H1 (cell line): ENCODE measurements around the gene COL26A1. TPM values are rescaled to one million over a fixed set of nuclear protein-coding genes. Genes with fewer than 3 reads are reported as not detected.

Experiments used
- CTCF ChIA-PET: fragments of 300-600 bp; sonication (Branson Sonifier 250); formaldehyde crosslinking; loops from one replicate; lab custom pipeline; 2021; ENCODE audit not compliant: partially characterized antibody; lab: Charles Lee
- POLR2A ChIA-PET: fragments of 300-600 bp; sonication (Branson Sonifier 250); formaldehyde crosslinking; loops from one replicate; lab custom pipeline; 2021; ENCODE audit warnings: inconsistent platforms; ENCODE audit not compliant: partially characterized antibody; lab: Charles Lee
- DNase-seq, 2 experiments: peaks; one replicate each; pipeline versions ENCODE4 v3.0.0 to v3.0.0-alpha.2; 2010 to 2022; ENCODE audit warnings: low spot score in 2 of 2, low read depth in 1 of 2, mixed read lengths in 1 of 2
- FAIRE-seq: peaks from 2 replicates; lab custom pipeline; 2011; peaks lifted over from hg19 to GRCh38; lab: Jason Lieb, UNC
- H2AFZ ChIP-seq: 2 replicates; pipeline ENCODE4 v1.8.1; 2012; ENCODE audit warnings: low read length, inconsistent platforms
- H2AK5ac ChIP-seq: 2 replicates; pipeline ENCODE4 v1.6.1; 2013; ENCODE audit warnings: low read depth, low read length
- H2BK120ac ChIP-seq: replicated peaks from 2 replicates; pipeline ENCODE3; 2013; ENCODE audit warnings: low read depth, low read length, inconsistent platforms
- H2BK12ac ChIP-seq: 2 replicates; pipeline ENCODE4 v1.6.1; 2013; ENCODE audit warnings: low read depth, low read length
- H2BK15ac ChIP-seq: 2 replicates; pipeline ENCODE4 v1.6.1; 2013; ENCODE audit warnings: low read length
- H2BK20ac ChIP-seq: 2 replicates; pipeline ENCODE4 v1.6.1; 2013; ENCODE audit warnings: low read length
- H2BK5ac ChIP-seq: 2 replicates; pipeline ENCODE4 v1.6.1; 2013; ENCODE audit warnings: low read depth, low read length
- H3K14ac ChIP-seq: 2 replicates; pipeline ENCODE4 v1.6.1; 2013; ENCODE audit warnings: inconsistent platforms; ENCODE audit not compliant: insufficient read length
- H3K18ac ChIP-seq: 2 replicates; pipeline ENCODE4 v1.6.1; 2013; ENCODE audit warnings: low read length; ENCODE audit errors: extremely low read depth
- H3K23ac ChIP-seq: 2 replicates; pipeline ENCODE4 v1.6.1; 2013; ENCODE audit warnings: inconsistent platforms; ENCODE audit not compliant: insufficient read length
- H3K23me2 ChIP-seq: 2 replicates; pipeline ENCODE4 v1.6.1; 2013; ENCODE audit warnings: low read depth, low read length
- H3K27ac ChIP-seq: 2 replicates; pipeline ENCODE4 v1.6.1; 2011; ENCODE audit warnings: low read depth, low read length, inconsistent platforms
- H3K27me3 ChIP-seq, 4 experiments: replicated peaks in 1 of 4; 1 replicate in 1 of 4; 2 replicates in 3 of 4; pipeline versions ENCODE4 v1.6.1 to v1.8.1; 2011 to 2013; ENCODE audit warnings: low read length in 3 of 4, mild to moderate bottlenecking in 3 of 4, inconsistent platforms in 2 of 4, mixed read lengths in 2 of 4, moderate library complexity in 1 of 4; ENCODE audit not compliant: control insufficient read depth in 3 of 4, insufficient read depth in 3 of 4; ENCODE audit errors: extremely low read depth in 1 of 4
- H3K36me3 ChIP-seq, 4 experiments: 2 replicates each; pipeline versions ENCODE4 v1.6.1 to v1.8.1; 2011 to 2013; ENCODE audit warnings: mild to moderate bottlenecking in 4 of 4, low read length in 3 of 4, moderate library complexity in 2 of 4, control low read depth in 1 of 4, inconsistent platforms in 1 of 4; ENCODE audit not compliant: insufficient read depth in 4 of 4, control insufficient read depth in 2 of 4
- H3K4ac ChIP-seq: replicated peaks from 2 replicates; pipeline ENCODE3; 2013; ENCODE audit warnings: low read length, low read depth, mixed read lengths, inconsistent platforms; ENCODE audit not compliant: insufficient read length
- H3K4me1 ChIP-seq, 4 experiments: replicated peaks in 1 of 4; 1 replicate in 1 of 4; 2 replicates in 3 of 4; pipeline versions ENCODE4 v1.6.1 to v1.8.1; 2011 to 2013; ENCODE audit warnings: low read length in 3 of 4, inconsistent platforms in 2 of 4, mixed read lengths in 1 of 4; ENCODE audit not compliant: insufficient read depth in 4 of 4, control insufficient read depth in 3 of 4
- H3K4me2 ChIP-seq, 2 experiments: 2 replicates each; pipeline versions ENCODE4 v1.6.1 to v1.8.1; 2011 to 2013; ENCODE audit warnings: low read depth in 2 of 2, low read length in 2 of 2, control low read depth in 1 of 2, inconsistent platforms in 1 of 2, mild to moderate bottlenecking in 1 of 2; ENCODE audit not compliant: insufficient read depth in 1 of 2
- H3K4me3 ChIP-seq, 4 experiments: fragments of 200-600, 300-600 bp in 1 of 4; sonication (generic), shearing (Covaris generic), sonication (Bioruptor Twin) in 1 of 4; 2 replicates each; pipeline versions ENCODE4 v1.5.1 to v1.8.1; 2011 to 2016; ENCODE audit warnings: low read length in 4 of 4, low read depth in 3 of 4, control low read depth in 2 of 4, inconsistent platforms in 2 of 4, mild to moderate bottlenecking in 2 of 4, mixed read lengths in 1 of 4, moderate library complexity in 1 of 4; ENCODE audit not compliant: insufficient read depth in 2 of 4; ENCODE audit errors: extremely low read depth in 1 of 4
- H3K56ac ChIP-seq: replicated peaks from 2 replicates; pipeline ENCODE3; 2013; ENCODE audit warnings: low read depth, mild to moderate bottlenecking, mixed read lengths, low read length, inconsistent platforms; ENCODE audit not compliant: insufficient read length
- H3K79me1 ChIP-seq: 2 replicates; pipeline ENCODE4 v1.6.1; 2013; ENCODE audit warnings: low read depth, low read length, control low read depth
- H3K79me2 ChIP-seq, 2 experiments: 2 replicates each; pipeline versions ENCODE4 v1.6.1 to v1.8.1; 2012 to 2013; ENCODE audit warnings: low read length in 2 of 2, mild to moderate bottlenecking in 2 of 2, inconsistent platforms in 1 of 2; ENCODE audit not compliant: insufficient read depth in 2 of 2, control insufficient read depth in 1 of 2
- H3K9ac ChIP-seq, 4 experiments: replicated peaks in 1 of 4; 1 replicate in 1 of 4; 2 replicates in 3 of 4; pipeline versions ENCODE4 v1.6.1 to v1.8.1; 2011 to 2013; ENCODE audit warnings: low read depth in 3 of 4, low read length in 3 of 4, control low read depth in 2 of 4, mild to moderate bottlenecking in 2 of 4, moderate library complexity in 2 of 4, inconsistent platforms in 1 of 4; ENCODE audit errors: extremely low read depth in 1 of 4
- H3K9me3 ChIP-seq, 2 experiments: 2 replicates each; pipeline versions ENCODE4 v1.6.1 to v1.8.1; 2012 to 2013; ENCODE audit warnings: mild to moderate bottlenecking in 2 of 2, moderate library complexity in 2 of 2, control low read depth in 1 of 2, inconsistent platforms in 1 of 2, low read depth in 1 of 2, low read length in 1 of 2, mixed read lengths in 1 of 2; ENCODE audit not compliant: insufficient read depth in 2 of 2
- H4K20me1 ChIP-seq, 2 experiments: replicated peaks in 1 of 2; 2 replicates each; pipeline versions ENCODE3 to v1.8.1; 2011 to 2013; ENCODE audit warnings: inconsistent platforms in 2 of 2, low read length in 2 of 2, mild to moderate bottlenecking in 1 of 2; ENCODE audit not compliant: insufficient read depth in 2 of 2, control insufficient read depth in 1 of 2
- H4K5ac ChIP-seq: 2 replicates; pipeline ENCODE4 v1.6.1; 2013; ENCODE audit warnings: low read length, low read depth, mixed read lengths, inconsistent platforms; ENCODE audit not compliant: insufficient read length
- H4K8ac ChIP-seq: 2 replicates; pipeline ENCODE4 v1.8.0; 2013; ENCODE audit warnings: mild to moderate bottlenecking, moderate library complexity, low read length, inconsistent platforms; ENCODE audit not compliant: insufficient read depth; ENCODE audit errors: extremely low read depth
- H4K91ac ChIP-seq: replicated peaks from 2 replicates; pipeline ENCODE3; 2013; ENCODE audit warnings: low read length, mixed read lengths, inconsistent platforms; ENCODE audit not compliant: insufficient read length
- ATF2 ChIP-seq: IDR thresholded peaks from 2 replicates; pipeline ENCODE4 v1.6.1; 2012; ENCODE audit warnings: low read length, inconsistent platforms
- BACH1 ChIP-seq: IDR thresholded peaks from 2 replicates; pipeline ENCODE4 v1.6.1; 2012; ENCODE audit warnings: low read length, improper control_type of control experiment
- BCL11A ChIP-seq, 2 experiments: IDR thresholded peaks; one replicate each; pipeline ENCODE4 v1.6.1; 2011; ENCODE audit warnings: low read depth in 2 of 2, low read length in 2 of 2, mild to moderate bottlenecking in 2 of 2
- JUN ChIP-seq: IDR thresholded peaks from 2 replicates; pipeline ENCODE4 v1.6.1; 2011; ENCODE audit warnings: low read depth, mild to moderate bottlenecking, improper control_type of control experiment, low read length
- POLR2A ChIP-seq, 2 experiments: IDR thresholded peaks; 1 replicate in 1 of 2; 2 replicates in 1 of 2; pipeline ENCODE4 v1.6.1; 2011; ENCODE audit warnings: low read depth in 2 of 2, low read length in 2 of 2, mild to moderate bottlenecking in 2 of 2; ENCODE audit errors: control extremely low read depth in 1 of 2
- POU5F1 ChIP-seq: IDR thresholded peaks from 2 replicates; pipeline ENCODE4 v1.6.1; 2011; ENCODE audit warnings: low read depth, mild to moderate bottlenecking, low read length, moderate library complexity
- SP1 ChIP-seq: IDR thresholded peaks from 2 replicates; pipeline ENCODE4 v1.6.1; 2011; ENCODE audit warnings: low read depth, low read length
- SUZ12 ChIP-seq: fragments of 200-600 bp; sonication (generic); IDR thresholded peaks from 2 replicates; pipeline ENCODE4 v1.6.1; 2012; ENCODE audit warnings: mild to moderate bottlenecking, inconsistent platforms, low read length, moderate library complexity, mixed read lengths
- TAF1 ChIP-seq: IDR thresholded peaks from 2 replicates; pipeline ENCODE4 v1.6.1; 2011; ENCODE audit warnings: mild to moderate bottlenecking, low read depth, low read length
- WGBS, 2 experiments: shearing (Covaris generic) in 1 of 2; methylation state at CpG; one replicate each; pipeline versions ENCODE4 v1.1.6 to v1.1.7; 2013 to 2015; ENCODE audit warnings: low lambda C conversion rate in 2 of 2, mixed read lengths in 2 of 2, inconsistent platforms in 1 of 2, low coverage in 1 of 2, missing lambda C conversion rate in 1 of 2; ENCODE audit not compliant: insufficient replicate concordance in 2 of 2, insufficient coverage in 1 of 2, insufficient read length in 1 of 2; ENCODE audit errors: extremely low coverage in 1 of 2, missing lambda C conversion rate in 1 of 2; 5-methylcytosine and 5-hydroxymethylcytosine counted together
- polyA plus RNA-seq, 7 experiments: library from polyadenylated mRNA; depleted of rRNA in 3 of 7; stranded (reverse) in 5 of 7; unstranded in 2 of 7; fragments of >200 nt in 5 of 7; fragments of 200-250 nt in 2 of 7; gene quantifications; 1 replicate in 5 of 7; 2 replicates in 1 of 7; 4 replicates in 1 of 7; pipeline versions ENCODE4 v1.2.1 to v1.2.3, GENCODE V29; 2011 to 2013; ENCODE audit warnings: missing spikeins in 2 of 7, mixed read lengths in 2 of 7
- total RNA-seq: library from RNA; stranded (reverse); fragmentation: NEBNext Ultra II Directional; extraction: Animal tissue kit (Norgen Biotek cat#: 25700); gene quantifications from 2 replicates; pipeline ENCODE4 v1.2.1, GENCODE V29; 2021

COL26A1 gene
- total and polyA plus RNA-seq, 2 of the 8 experiments (the other 6 are each of a cell fraction or from before 2014, with no cell fraction given): 51.1 to 68.8 TPM

- H4K91ac ChIP-seq: no peak overlapping the region
- DNase-seq (no peak), FAIRE-seq (no peak)
- no peaks in the 10 kb centered on the region for H3K79me2 ChIP-seq
- TF ChIP-seq ATF2 (no peak), BACH1 (no peak), BCL11A (IDR thresholded peaks at IDR 0.05; ENCODE audit: low read depth in 2 of 2, low read length in 2 of 2) (no peak), SUZ12 (no peak), SP1 (no peak), POLR2A (IDR thresholded peaks at IDR 0.05; ENCODE audit: control extremely low read depth in 1 of 2, low read depth in 2 of 2, low read length in 2 of 2) (no peak), POU5F1 (no peak), TAF1 (no peak), JUN (no peak)
- no peak overlapping the region for H2AFZ ChIP-seq
- no peak overlapping the region for H2BK15ac ChIP-seq
- no peak overlapping the region for H3K18ac ChIP-seq
- H2BK12ac ChIP-seq: no peak overlapping the region
- 0 out of 2 replicates have a peak, but pooled peaks cover 4% of the 10 kb centered on the region for H3K79me1 ChIP-seq
- H3K27ac ChIP-seq: no peak overlapping the region
- no peak overlapping the region for H3K56ac ChIP-seq
- H2BK5ac ChIP-seq: no peak overlapping the region
- H3K9ac ChIP-seq: no peak overlapping the region
- no peak overlapping the region for H3K4me2 ChIP-seq
- ChIA-PET CTCF (interaction anchor here (0.7 kb wide), 1 partner anchor 118 kb away, joined by 4 read pairs; no protein-coding TSS in a partner anchor), POLR2A (interaction anchor here (1.2 to 1.6 kb wide), 2 partner anchors 10 to 14 kb away, joined by 3 to 5 read pairs; no protein-coding TSS in a partner anchor)
- H3K4ac ChIP-seq: no peak overlapping the region
- no peaks in the 10 kb centered on the region for H3K27me3 ChIP-seq
- H3K36me3 ChIP-seq: no peaks in the 10 kb centered on the region
- H3K9me3 ChIP-seq: no peaks in the 10 kb centered on the region
- no peak overlapping the region for H3K23ac ChIP-seq
- no peak overlapping the region for H4K8ac ChIP-seq
- H4K5ac ChIP-seq: no peak overlapping the region
- no peak overlapping the region for H3K14ac ChIP-seq
- no peaks in the 10 kb centered on the region; the same call in 1 of the 2 replicates for H3K23me2 ChIP-seq
- H2BK20ac ChIP-seq: no peak overlapping the region
- H2AK5ac ChIP-seq: no peak overlapping the region
- no peak overlapping the region for H2BK120ac ChIP-seq
- no peaks in the 10 kb centered on the region for H3K4me1 ChIP-seq
- peaks cover 0 to 7% of the 10 kb centered on the region in 2 experiments for H4K20me1 ChIP-seq
- no peak overlapping the region for H3K4me3 ChIP-seq
- WGBS, 2 experiments: 72% methylated on average over 4 of the region's 4 CpGs; no CpG with 5 or more reads in 1 of the 2 experiments
Measured at GRCh38 chr7:101529560-101529959, 166.9 kb downstream of the COL26A1 start.
